ENCODE results near the gene RNU2-1.

DNA sequence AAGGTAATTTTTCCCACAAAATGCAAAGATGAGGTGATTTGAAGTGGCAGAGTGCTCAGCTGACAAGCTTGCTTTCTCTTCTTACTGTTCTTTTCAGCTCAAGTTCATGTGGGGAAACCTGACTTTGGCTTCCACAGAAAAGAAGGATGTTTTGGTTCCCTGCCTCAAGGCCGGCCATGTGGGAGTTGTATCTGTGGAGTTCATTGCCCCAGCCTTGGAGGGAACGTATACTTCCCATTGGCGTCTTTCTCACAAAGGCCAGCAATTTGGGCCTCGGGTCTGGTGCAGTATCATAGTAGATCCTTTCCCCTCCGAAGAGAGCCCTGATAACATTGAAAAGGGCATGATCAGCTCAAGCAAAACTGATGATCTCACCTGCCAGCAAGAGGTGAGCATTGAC lies 40.5 kb downstream of the RNU2-1 start:
- TF ChIP-seq, protein P1, sequence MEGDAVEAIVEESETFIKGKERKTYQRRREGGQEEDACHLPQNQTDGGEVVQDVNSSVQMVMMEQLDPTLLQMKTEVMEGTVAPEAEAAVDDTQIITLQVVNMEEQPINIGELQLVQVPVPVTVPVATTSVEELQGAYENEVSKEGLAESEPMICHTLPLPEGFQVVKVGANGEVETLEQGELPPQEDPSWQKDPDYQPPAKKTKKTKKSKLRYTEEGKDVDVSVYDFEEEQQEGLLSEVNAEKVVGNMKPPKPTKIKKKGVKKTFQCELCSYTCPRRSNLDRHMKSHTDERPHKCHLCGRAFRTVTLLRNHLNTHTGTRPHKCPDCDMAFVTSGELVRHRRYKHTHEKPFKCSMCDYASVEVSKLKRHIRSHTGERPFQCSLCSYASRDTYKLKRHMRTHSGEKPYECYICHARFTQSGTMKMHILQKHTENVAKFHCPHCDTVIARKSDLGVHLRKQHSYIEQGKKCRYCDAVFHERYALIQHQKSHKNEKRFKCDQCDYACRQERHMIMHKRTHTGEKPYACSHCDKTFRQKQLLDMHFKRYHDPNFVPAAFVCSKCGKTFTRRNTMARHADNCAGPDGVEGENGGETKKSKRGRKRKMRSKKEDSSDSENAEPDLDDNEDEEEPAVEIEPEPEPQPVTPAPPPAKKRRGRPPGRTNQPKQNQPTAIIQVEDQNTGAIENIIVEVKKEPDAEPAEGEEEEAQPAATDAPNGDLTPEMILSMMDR (IDR thresholded peaks at IDR 0.05): no peak
- TF ChIP-seq POLR2A (IDR thresholded peaks at IDR 0.05) (no peak), POLR2AphosphoS5 (IDR thresholded peaks at IDR 0.05) (no peak), EP300 (IDR thresholded peaks at IDR 0.05) (no peak)
